ENCODE data around the gene HDGFL3.
"Not testable (repeated sequence)": the region's sequence is repeated elsewhere in the genome, so short reads cannot be mapped to it uniquely, and the experiment has no call there.

Gene HDGFL3

GRCh38 chr15:83178390-83178789, 29.2 kb downstream of the HDGFL3 start:
- no peak for TF ChIP-seq CTCF (IDR thresholded peaks at IDR 0.05; ENCODE audit: borderline replicate concordance, insufficient read depth, low read depth, low read length)
- no peak overlapping the region for H3K4me3 ChIP-seq (ENCODE audit: low read depth, low read length)

GRCh38 chr15:83174891-83175290, 32.7 kb downstream of the HDGFL3 start:
- H3K4me3 ChIP-seq (ENCODE audit: low read depth, low read length), result no peak overlapping the region
- TF ChIP-seq CTCF (IDR thresholded peaks at IDR 0.05; ENCODE audit: borderline replicate concordance, insufficient read depth, low read depth, low read length), result no peak

GRCh38 chr15:83170474-83171165, 37.0 kb downstream of the HDGFL3 start:
- no peak overlapping the region for H3K4me3 ChIP-seq (ENCODE audit: low read depth, low read length)
- no peak for TF ChIP-seq CTCF (IDR thresholded peaks at IDR 0.05; ENCODE audit: borderline replicate concordance, insufficient read depth, low read depth, low read length)

GRCh38 chr15:83169576-83169975, 38.0 kb downstream of the HDGFL3 start:
- H3K4me3 ChIP-seq (ENCODE audit: low read depth, low read length), result not testable (repeated sequence)

- TF ChIP-seq CTCF (IDR thresholded peaks at IDR 0.05; ENCODE audit: borderline replicate concordance, insufficient read depth, low read depth, low read length), result no peak
- no peak overlapping the region for H3K4me3 ChIP-seq (ENCODE audit: low read depth, low read length)
Observed at GRCh38 chr15:83166830-83167229, 40.8 kb downstream of the HDGFL3 start.

- no peak for TF ChIP-seq CTCF (IDR thresholded peaks at IDR 0.05; ENCODE audit: borderline replicate concordance, insufficient read depth, low read depth, low read length)
Observed at GRCh38 chr15:83166218-83166617, 41.4 kb downstream of the HDGFL3 start.

GRCh38 chr15:83164771-83165404, 42.7 kb downstream of the HDGFL3 start:
- no peak overlapping the region for H3K4me3 ChIP-seq (ENCODE audit: low read depth, low read length)
- TF ChIP-seq CTCF (IDR thresholded peaks at IDR 0.05; ENCODE audit: borderline replicate concordance, insufficient read depth, low read depth, low read length), result no peak

More at GRCh38 chr15:83166218-83166617, 41.4 kb downstream of the HDGFL3 start:
- H3K4me3 ChIP-seq (ENCODE audit: low read depth, low read length), result no peak overlapping the region

Measured in GM12875 (cell line).